Stimulated activated naive B cell treated with anti-CD40 and anti-IgM and Interleukin-4, amounts not matched to agents 10 μg/mL and 1 μg/mL and 100 μg/mL, for 72 hours (primary cell): Measurements from ENCODE around the gene SHB.
A peak's percentile ranks its signal among the peaks of the same experiment; 100 is the strongest.

Source experiments
- ATAC-seq, 2 donors: fragments of 150-1000 bp; cut with Tn5 transposase; replicated peaks; 2 replicates each; pipeline ENCODE4 v1.10.0; 2021; ENCODE audit warnings: moderate library complexity in 1 of 2
- DNase-seq: peaks from one replicate; pipeline ENCODE4 v3.0.0; 2021
- H3K27ac Mint-ChIP-seq: one replicate; pipeline ENCODE4 v1.8.0; 2022; ENCODE audit warnings: mild to moderate bottlenecking, mixed read lengths
- H3K27me3 Mint-ChIP-seq, 2 donors: one replicate each; pipeline ENCODE4 v1.8.0; 2022; ENCODE audit warnings: mixed read lengths in 2 of 2
- H3K36me3 Mint-ChIP-seq, 2 donors: one replicate each; pipeline ENCODE4 v1.8.0; 2022; ENCODE audit warnings: mixed read lengths in 2 of 2, mild to moderate bottlenecking in 1 of 2
- H3K4me1 Mint-ChIP-seq, 2 donors: one replicate each; pipeline ENCODE4 v1.8.0; 2022; ENCODE audit warnings: mixed read lengths in 2 of 2, mild to moderate bottlenecking in 1 of 2
- H3K4me3 Mint-ChIP-seq, 2 donors: one replicate each; pipeline ENCODE4 v1.8.0; 2022; ENCODE audit warnings: mild to moderate bottlenecking in 2 of 2, mixed read lengths in 2 of 2, moderate library complexity in 1 of 2
- H3K9me3 Mint-ChIP-seq, 2 donors: one replicate each; pipeline ENCODE4 v1.8.0; 2022; ENCODE audit warnings: mixed read lengths in 2 of 2, mild to moderate bottlenecking in 1 of 2

Gene SHB

GRCh38 chr9:37961351-37961750 is 107.7 kb downstream of the SHB start:
- peaks cover 6 to 11% of the 10 kb centered on the region in 2 donors for H3K4me1 Mint-ChIP-seq
- H3K27me3 Mint-ChIP-seq, result peaks cover 0 to 4% of the 10 kb centered on the region in 2 donors
- H3K9me3 Mint-ChIP-seq, result no peaks in the 10 kb centered on the region
- peak; percentile 28 to 33 for ATAC-seq
- H3K36me3 Mint-ChIP-seq, result no peaks in the 10 kb centered on the region
- DNase-seq, result no peak
- no peak overlapping the region for H3K27ac Mint-ChIP-seq
- H3K4me3 Mint-ChIP-seq, result no peak overlapping the region

GRCh38 chr9:37960631-37961030 is 108.4 kb downstream of the SHB start:
- H3K27me3 Mint-ChIP-seq, result peaks cover 0 to 3% of the 10 kb centered on the region in 2 donors
- no peaks in the 10 kb centered on the region for H3K36me3 Mint-ChIP-seq
- H3K9me3 Mint-ChIP-seq, result no peaks in the 10 kb centered on the region
- no peak for ATAC-seq
- H3K4me1 Mint-ChIP-seq, result peaks cover 6 to 11% of the 10 kb centered on the region in 2 donors
- no peak overlapping the region for H3K27ac Mint-ChIP-seq
- H3K4me3 Mint-ChIP-seq, result no peak overlapping the region
- no peak for DNase-seq

- Mint-ChIP-seq H3K4me1 (peaks cover 6 to 13% of the 10 kb centered on the region in 2 donors), H3K27me3 (peaks cover 0 to 3% of the 10 kb centered on the region in 2 donors), H3K27ac (no peak overlapping the region), H3K36me3 (no peaks in the 10 kb centered on the region), H3K9me3 (no peaks in the 10 kb centered on the region), H3K4me3 (no peak overlapping the region)
- DNase-seq, result no peak
- no peak for ATAC-seq
These were observed 109.1 kb downstream of the SHB start for GRCh38 chr9:37959976-37960375.

GRCh38 chr9:37958154-37958553 is 110.9 kb downstream of the SHB start:
- ATAC-seq (no peak), DNase-seq (no peak)
- peaks cover 23 to 31% of the 10 kb centered on the region in 2 donors for H3K4me1 Mint-ChIP-seq
- H3K36me3 Mint-ChIP-seq, result peaks cover 5 to 6% of the 10 kb centered on the region in 2 donors
- H3K4me3 Mint-ChIP-seq, result no peak overlapping the region
- no peak overlapping the region for H3K27ac Mint-ChIP-seq
- H3K27me3 Mint-ChIP-seq, result peaks cover 0 to 3% of the 10 kb centered on the region in 2 donors
- peaks cover 0 to 2% of the 10 kb centered on the region in 2 donors for H3K9me3 Mint-ChIP-seq

- H3K4me1 Mint-ChIP-seq, result peaks cover 27 to 36% of the 10 kb centered on the region in 2 donors
- ATAC-seq (no peak), DNase-seq (no peak)
- peaks cover 0 to 3% of the 10 kb centered on the region in 2 donors for H3K27me3 Mint-ChIP-seq
- no peak overlapping the region for H3K27ac Mint-ChIP-seq
- H3K9me3 Mint-ChIP-seq, result peaks cover 4 to 7% of the 10 kb centered on the region in 2 donors
- H3K36me3 Mint-ChIP-seq, result peaks cover 9 to 11% of the 10 kb centered on the region in 2 donors
- H3K4me3 Mint-ChIP-seq, result no peak overlapping the region
These were observed 111.4 kb downstream of the SHB start for GRCh38 chr9:37957664-37957953.

- H3K4me3 Mint-ChIP-seq, result no peak overlapping the region
- peaks cover 12 to 16% of the 10 kb centered on the region in 2 donors for H3K36me3 Mint-ChIP-seq
- ATAC-seq, result no peak
- H3K4me1 Mint-ChIP-seq, result peaks cover 30 to 36% of the 10 kb centered on the region in 2 donors
- no peak overlapping the region for H3K27ac Mint-ChIP-seq
- peaks cover 0 to 3% of the 10 kb centered on the region in 2 donors for H3K27me3 Mint-ChIP-seq
- peaks cover 7 to 13% of the 10 kb centered on the region in 2 donors for H3K9me3 Mint-ChIP-seq
- no peak for DNase-seq
These were observed 111.9 kb downstream of the SHB start for GRCh38 chr9:37956904-37957663.

- no peak overlapping the region for H3K27ac Mint-ChIP-seq
- no peak for ATAC-seq
- H3K27me3 Mint-ChIP-seq, result peaks cover 0 to 3% of the 10 kb centered on the region in 2 donors
- peaks cover 26 to 31% of the 10 kb centered on the region in 2 donors for H3K4me1 Mint-ChIP-seq
- H3K9me3 Mint-ChIP-seq, result peaks cover 10 to 13% of the 10 kb centered on the region in 2 donors
- no peak overlapping the region for H3K4me3 Mint-ChIP-seq
- H3K36me3 Mint-ChIP-seq, result peaks cover 17 to 19% of the 10 kb centered on the region in 2 donors
- no peak for DNase-seq
These were observed 112.6 kb downstream of the SHB start for GRCh38 chr9:37956423-37956820.

GRCh38 chr9:37955781-37956422 is 113.1 kb downstream of the SHB start:
- Mint-ChIP-seq H3K4me3 (no peak overlapping the region), H3K36me3 (peaks cover 19% of the 10 kb centered on the region in 2 donors), H3K27me3 (peaks cover 0 to 3% of the 10 kb centered on the region in 2 donors), H3K27ac (peak overlapping the region; percentile 53), H3K4me1 (peaks cover 23 to 26% of the 10 kb centered on the region in 2 donors), H3K9me3 (peaks cover 10 to 13% of the 10 kb centered on the region in 2 donors)
- DNase-seq (no peak), ATAC-seq (no peak)

- Mint-ChIP-seq H3K4me3 (no peak overlapping the region), H3K27me3 (peaks cover 0 to 3% of the 10 kb centered on the region in 2 donors), H3K27ac (peak overlapping the region; percentile 53), H3K4me1 (peaks cover 23 to 25% of the 10 kb centered on the region in 2 donors), H3K36me3 (peaks cover 19 to 20% of the 10 kb centered on the region in 2 donors), H3K9me3 (peaks cover 10 to 13% of the 10 kb centered on the region in 2 donors)
- DNase-seq (no peak), ATAC-seq (peak; percentile 6 to 33)
These were observed 114.4 kb downstream of the SHB start for GRCh38 chr9:37954581-37954981.

GRCh38 chr9:37953775-37954437 is 115.1 kb downstream of the SHB start:
- peak; percentile 54 for DNase-seq
- peak overlapping the region; percentile 95 for H3K27ac Mint-ChIP-seq
- H3K4me3 Mint-ChIP-seq, result peak overlapping the region; percentile 29 to 33
- peaks cover 10 to 13% of the 10 kb centered on the region in 2 donors for H3K9me3 Mint-ChIP-seq
- peaks cover 19 to 20% of the 10 kb centered on the region in 2 donors for H3K36me3 Mint-ChIP-seq
- H3K4me1 Mint-ChIP-seq, result peaks cover 23 to 25% of the 10 kb centered on the region in 2 donors
- H3K27me3 Mint-ChIP-seq, result peaks cover 0 to 3% of the 10 kb centered on the region in 2 donors
- ATAC-seq, result peak; percentile 76 to 83

- ATAC-seq (no peak), DNase-seq (no peak)
- Mint-ChIP-seq H3K36me3 (peaks cover 19 to 20% of the 10 kb centered on the region in 2 donors), H3K9me3 (peaks cover 10 to 13% of the 10 kb centered on the region in 2 donors), H3K27ac (peak overlapping the region; percentile 95), H3K4me3 (peak overlapping the region; percentile 29 to 33), H3K27me3 (no peaks in the 10 kb centered on the region), H3K4me1 (peaks cover 23 to 25% of the 10 kb centered on the region in 2 donors)
These were observed 115.7 kb downstream of the SHB start for GRCh38 chr9:37953206-37953774.

GRCh38 chr9:37952731-37953130 is 116.3 kb downstream of the SHB start:
- no peaks in the 10 kb centered on the region for H3K27me3 Mint-ChIP-seq
- no peak overlapping the region for H3K27ac Mint-ChIP-seq
- H3K9me3 Mint-ChIP-seq, result peaks cover 10 to 13% of the 10 kb centered on the region in 2 donors
- H3K4me1 Mint-ChIP-seq, result peaks cover 23 to 25% of the 10 kb centered on the region in 2 donors
- H3K4me3 Mint-ChIP-seq, result peak overlapping the region in 1 of 2 donors; percentile 5
- no peak for ATAC-seq
- H3K36me3 Mint-ChIP-seq, result peaks cover 19 to 20% of the 10 kb centered on the region in 2 donors
- DNase-seq, result no peak

GRCh38 chr9:37951671-37952449 is 117.2 kb downstream of the SHB start:
- Mint-ChIP-seq H3K4me3 (no peak overlapping the region), H3K4me1 (peaks cover 23 to 25% of the 10 kb centered on the region in 2 donors), H3K27ac (no peak overlapping the region), H3K36me3 (peaks cover 19 to 20% of the 10 kb centered on the region in 2 donors), H3K9me3 (peaks cover 10 to 13% of the 10 kb centered on the region in 2 donors), H3K27me3 (no peaks in the 10 kb centered on the region)
- no peak for DNase-seq
- ATAC-seq, result no peak
